CD4-positive, alpha-beta T cell treated with Interleukin-21 for 1 hour (primary cell): ENCODE measurements around the gene OMP.
"Not testable (repeated sequence)": the region's sequence is repeated elsewhere in the genome, so short reads cannot be mapped to it uniquely, and the experiment has no call there.

ENCODE experiments used
- DNase-seq: peaks from one replicate; pipeline ENCODE4 v3.0.0-alpha.2; 2020

Gene OMP

DNA sequence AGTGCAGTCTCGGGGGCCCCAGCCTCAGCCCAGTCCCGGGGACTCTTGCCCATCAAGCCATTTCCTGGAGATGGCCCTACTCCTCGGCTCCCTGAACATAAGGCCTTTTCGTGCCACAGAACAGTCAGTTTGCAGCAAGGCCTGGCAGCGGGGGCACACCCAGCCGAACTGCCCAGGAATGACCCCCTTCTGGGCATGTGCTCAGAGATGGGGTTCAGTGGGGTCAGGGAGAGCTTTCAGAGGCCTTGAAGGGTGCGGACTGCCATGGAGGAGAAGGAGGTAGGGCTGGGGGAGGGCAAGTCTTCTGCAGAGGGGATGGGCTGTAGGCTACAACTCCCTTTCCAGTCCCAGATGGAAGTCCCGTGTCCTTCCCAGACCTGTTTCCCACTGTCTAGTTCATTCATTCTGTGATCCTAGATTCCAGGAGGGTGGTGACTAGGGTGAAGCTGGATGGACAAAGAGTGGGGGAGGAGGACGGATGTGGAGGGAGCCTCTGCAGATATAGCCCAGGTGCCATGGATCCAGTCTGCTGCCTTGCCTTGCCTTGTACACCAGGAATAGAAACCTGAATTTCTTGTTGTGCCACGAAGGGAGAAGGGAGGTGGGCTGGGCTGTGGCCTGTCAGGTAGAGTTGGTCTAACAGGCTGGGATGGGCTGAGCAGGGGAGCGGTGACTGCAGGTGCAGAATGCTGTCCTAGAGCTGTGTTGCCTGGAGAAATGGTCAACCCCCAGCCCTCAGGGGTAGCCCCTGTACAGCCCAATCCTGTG, 14.2 kb upstream of the OMP start:
- no peak for DNase-seq

DNA sequence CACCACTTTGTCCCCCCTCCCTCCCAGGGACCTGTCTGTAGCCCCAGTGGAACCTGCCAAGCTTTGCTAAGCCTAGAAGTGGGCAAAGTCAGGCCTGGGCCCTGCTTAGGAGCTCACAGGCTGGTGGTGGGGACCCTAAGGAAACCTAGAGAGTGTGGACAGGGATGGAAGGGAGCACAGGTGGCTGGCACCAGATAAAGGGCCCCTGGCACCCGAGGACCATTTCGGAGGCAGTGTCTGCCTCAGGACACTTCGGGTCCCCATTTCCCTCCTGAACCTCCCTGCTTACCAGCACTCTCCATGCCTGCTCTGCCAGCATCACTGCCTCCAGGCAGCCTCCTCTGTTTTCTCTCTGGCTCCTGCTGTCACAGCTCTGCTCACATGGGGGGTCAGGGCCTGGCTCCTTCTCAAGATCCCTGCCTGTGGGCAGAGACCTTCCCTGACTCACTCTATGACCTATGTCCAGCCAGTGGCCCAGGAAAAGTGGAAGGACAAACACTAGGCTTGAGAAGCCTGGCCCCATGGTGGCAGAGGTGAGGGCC, 13.6 kb upstream of the OMP start:
- DNase-seq = no peak

DNA sequence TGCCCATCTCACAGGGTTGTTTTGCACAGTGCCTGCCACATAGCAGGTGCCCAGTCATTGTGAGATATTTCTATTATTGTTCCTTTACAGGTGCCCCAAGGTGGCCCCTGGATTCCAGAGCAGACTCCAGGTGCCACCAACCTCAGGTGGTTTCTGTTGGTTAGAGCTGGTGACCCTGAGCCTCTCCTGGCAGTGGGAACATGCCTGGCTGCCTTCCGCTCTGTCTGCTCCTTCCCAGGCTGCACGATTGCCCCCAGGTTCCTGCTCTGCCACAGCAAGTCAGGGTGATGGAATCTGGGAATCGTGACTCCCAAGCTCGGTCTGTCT, 12.6 kb upstream of the OMP start:
- no peak for DNase-seq

DNA sequence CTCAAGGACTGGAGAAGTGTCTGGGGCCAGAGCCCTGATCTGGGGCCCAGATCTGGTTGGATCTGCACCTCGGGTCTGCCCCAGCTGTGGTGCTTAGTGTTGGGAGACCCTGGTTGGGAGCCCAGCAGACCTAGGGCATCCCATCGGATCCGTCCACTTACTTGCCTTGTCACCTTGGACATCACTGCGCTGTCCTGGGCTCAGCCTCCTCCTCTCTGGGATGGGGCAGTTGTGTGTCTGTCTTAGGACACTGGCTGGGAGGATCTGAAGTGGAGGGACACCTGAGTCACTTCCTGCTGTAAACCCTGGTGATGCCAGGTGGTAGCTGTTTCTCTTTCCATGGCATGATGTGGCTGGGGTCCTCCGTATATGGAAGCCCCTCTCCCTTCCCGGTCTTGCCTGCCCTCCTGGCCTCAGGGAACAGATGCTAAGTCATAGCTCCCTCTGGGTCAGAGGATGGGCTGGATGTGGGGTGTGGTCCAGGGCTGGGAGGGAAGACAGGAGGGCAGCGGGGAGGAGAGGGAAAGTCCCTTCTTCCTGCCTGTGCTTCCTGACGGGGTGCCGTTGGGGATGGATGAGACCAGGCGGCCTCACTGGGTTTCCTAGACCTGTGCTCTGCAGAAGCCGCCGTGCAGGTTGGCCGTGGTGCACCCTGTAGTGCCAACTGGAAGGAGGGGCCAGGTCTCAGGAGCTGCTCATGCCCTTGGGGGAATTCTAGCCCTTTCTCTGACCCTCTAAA, 12.1 kb upstream of the OMP start:
- no peak for DNase-seq

DNA sequence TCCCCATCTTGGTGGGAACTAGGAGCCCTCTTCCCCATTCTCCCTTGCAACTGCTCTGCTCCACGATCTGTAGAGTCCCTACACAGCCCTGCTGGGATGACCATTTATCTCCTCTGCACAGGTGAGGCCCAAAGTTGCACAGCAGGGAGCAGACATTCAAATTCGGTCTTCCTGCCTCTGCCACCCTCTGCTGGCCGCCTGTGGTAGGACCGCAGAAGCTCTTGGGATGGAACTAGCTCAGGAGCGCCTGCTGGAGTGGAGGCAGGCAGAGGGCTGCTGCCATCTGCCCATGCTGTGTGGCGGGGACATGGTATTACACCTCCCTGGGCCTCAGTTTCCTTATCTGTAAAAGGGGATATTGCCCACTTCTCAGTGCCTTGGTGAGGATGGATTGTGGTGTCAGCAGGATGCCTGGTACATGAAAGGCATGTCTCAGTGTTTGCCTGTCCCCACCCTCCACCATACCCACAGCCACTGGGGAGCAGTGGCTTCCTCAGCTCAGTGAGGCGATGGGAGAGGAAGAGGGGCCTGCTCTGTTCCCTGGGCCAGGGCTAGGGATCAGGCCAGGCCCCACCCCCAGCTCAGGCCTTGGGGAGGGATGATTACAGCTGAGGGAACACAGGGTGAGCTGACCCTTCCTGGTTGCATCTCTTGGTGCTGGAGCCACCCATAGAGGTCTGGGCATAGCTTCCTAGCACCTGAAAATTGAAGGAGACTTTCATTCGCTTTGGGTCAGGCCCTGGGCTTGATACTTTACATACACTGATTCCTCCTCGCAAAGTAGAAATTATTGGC, 11.3 kb upstream of the OMP start:
- DNase-seq = peak; percentile 81

DNA sequence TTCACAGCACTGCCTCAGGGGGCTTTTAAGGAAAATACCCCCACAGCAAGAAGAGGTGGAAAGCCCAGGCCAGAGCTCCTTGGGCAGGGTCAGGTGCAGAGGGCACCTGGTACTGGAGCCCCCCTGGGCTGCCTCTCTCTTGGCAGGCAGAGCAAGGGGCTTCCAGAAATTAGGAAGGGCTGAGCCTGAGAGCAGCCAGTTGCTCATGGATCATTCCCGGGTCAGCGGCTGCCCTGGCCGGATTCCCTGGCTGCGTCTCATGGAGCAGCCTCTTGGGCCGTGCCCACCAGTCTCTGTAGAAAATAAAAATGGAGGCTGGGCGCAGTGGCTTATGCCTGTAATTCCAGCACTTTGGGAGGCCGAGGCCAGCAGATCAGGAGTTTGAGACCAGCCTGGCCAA, 10.3 kb upstream of the OMP start:
- DNase-seq = no peak

DNA sequence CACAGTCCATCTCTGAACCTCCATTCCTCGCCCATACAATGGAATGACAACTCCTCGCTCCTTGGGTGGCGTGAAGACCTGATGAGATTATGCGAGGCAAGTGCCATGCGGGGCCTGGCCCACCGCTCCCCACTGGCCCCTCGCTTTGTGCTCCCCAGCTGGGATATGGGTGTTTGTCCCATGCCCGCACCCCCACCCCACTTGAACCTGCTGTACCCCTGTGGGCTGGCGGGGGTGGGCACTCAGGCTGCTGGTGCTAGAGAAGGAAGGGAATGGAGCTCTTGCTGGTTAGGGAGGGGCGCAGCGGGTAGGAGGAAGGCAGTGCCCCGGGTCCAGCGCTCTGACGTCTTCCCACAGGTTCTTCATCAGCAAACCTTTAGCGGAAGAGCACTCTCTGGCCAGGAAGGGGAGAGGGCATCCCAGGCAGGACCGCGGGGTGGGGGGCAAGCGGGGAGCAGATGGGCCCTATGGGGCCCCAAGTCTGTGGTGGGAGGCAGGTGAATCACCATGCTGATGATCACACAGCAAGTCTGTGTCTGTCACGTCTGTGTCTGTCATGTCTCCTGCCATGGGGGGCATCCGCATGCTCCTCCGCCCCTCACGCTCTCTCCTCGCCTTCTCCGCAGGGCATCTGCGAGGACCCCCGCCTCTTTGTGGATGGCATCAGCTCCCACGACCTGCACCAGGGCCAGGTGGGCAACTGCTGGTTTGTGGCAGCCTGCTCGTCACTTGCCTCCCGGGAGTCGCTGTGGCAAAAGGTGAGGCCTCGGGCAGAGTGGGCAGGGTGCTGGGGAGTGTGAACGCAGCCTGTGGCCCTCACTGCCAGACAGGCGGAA, 9.4 kb upstream of the OMP start:
- no peak for DNase-seq

DNA sequence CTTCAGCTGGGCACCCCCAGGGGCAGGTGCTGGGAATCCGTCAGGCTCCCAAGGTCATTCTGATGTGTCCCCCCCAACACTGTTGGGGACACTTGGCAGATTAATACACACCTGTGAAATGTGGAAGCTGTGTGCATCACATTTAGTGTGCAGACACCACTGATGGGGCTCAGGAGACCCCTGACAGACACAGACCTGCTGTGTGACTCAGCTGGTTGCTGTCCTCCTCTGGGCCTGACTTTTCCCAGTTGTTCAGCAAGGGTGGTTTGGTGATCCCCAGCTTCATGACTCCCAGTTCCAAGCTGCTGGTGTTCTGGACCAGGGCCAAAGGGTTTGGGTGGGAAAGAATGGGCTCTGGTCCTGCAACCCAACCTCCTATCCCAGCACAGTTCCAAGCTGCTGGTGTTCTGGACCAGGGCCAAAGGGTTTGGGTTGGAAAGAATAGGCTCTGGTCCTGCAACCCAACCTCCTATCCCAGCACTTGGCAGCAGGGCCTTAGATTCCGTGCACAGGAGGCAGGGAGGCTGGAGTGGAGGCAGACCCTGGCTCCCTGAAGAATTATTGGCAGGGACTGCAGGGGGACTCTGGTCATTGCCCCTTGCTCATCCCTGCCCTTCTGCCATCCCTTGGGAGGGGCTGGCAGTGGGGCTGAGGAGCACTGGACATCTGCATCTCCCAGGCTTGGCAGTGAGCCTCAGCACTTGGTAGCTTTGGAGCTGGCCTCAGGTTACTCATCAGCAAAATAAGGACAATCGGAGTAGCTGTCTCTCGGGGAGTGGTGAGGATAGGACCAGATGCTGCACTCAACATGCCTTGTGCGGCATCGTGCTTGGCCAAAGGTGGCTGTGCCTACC, 8.4 kb upstream of the OMP start:
- DNase-seq = no peak

DNA sequence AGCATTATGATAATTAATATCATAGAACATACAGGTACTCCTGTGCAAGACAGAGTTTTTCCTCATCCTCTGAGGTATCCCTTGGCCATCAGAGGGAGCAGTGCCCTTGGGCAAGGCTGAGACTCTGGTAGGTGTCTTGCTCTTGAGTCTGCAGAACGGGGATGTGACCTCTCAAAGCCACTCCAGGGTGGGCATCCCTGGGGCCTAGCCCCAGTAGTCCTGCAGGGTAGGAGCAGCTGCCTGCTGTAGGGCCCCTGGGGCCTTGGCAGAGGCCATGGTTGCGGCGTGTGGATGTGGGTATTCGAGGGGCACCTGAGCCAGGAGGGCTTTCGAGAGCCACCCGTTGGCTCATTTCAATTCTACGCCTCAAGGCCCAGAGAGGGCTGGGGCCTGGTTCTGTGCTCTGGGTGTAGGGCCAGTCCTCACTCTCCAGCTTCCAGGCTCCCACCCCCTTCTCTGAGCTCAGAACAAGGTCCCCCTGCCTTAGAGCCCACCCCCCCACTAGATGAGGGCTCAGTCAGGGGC, 7.7 kb upstream of the OMP start:
- no peak for DNase-seq

DNA sequence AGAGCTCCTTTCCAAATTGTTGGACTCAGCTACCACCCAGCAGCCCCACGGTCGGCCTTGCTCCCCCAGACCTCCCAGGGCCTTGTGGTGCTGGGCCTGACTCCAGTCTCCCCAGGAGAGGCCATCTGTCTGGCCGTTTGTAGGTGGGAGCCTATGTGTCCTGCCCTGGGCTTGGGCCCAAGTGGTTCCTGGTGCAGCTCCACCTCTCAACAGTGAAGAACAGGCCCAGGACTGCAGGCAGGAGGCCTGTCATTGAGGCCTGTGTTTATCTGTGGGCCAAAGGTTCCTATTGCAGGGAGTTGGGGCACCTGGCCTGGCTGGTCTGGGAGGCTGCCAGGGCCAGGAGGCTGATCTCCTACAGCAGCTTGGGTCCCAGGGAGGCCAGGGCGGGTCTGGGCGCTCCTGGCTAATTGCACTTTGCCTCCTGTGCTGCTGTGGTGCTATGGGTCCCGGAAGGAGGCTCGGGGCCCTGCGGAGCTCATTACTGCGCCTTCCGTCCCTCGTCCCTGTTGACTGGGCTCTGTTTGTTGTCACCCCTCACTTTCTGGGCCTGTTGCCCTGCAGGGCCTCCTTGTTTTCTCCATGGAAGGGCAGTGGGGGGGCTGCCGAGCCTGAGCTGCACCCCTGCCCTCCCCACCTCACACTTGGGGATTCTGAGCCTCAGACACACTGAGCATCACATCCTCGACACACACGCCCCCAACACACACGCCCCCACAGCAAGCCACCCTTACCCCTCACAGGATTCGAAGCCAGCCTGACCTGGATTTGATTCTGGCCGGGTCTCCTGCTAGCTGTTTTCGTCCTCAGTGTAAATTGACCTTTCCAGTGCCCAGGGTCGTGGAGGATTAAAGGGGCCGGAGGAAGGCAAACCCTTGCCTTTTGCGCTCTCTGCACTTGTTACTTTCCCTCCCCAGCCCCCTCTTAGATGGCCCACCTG, 6.8 kb upstream of the OMP start:
- DNase-seq = no peak

DNA sequence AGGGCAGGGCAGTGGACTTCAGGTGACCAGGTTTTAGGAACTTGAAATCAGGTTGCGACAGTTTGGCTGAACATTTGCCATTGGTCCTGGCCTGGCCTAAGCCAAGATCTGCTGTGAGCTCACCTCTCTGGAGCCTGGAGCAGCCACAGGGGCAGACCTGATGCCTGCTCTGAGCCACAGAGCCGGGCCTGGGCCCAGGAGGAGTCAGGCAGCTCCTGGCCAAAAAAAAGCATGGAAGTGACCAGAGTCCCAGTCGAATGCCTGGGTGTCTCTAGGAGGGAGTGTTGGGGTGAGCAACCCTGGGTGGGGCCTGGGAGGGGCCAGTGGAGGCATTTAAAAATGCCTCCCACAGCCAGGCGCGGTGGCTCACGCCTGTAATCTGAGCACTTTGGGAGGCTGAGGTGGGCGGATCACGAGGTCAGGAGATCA, 6.0 kb upstream of the OMP start:
- no peak for DNase-seq

DNA sequence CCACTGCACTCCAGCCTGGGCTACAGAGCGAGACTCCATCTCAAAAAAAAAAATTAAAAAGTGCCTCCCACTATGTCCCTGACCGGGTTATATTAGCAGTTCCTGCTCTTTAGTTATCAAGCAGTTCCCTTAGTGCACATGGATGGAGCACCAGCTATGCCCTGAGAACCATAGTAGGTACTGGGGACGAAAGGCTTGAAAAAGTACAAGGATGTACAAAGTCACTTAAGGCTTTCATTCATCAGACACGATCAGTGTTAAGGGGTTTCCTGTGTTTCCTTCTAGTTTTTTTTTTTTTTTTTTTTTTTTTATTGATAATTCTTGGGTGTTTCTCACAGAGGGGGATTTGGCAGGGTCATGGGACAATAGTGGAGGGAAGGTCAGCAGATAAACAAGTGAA, 5.5 kb upstream of the OMP start:
- not testable (repeated sequence) for DNase-seq

DNA sequence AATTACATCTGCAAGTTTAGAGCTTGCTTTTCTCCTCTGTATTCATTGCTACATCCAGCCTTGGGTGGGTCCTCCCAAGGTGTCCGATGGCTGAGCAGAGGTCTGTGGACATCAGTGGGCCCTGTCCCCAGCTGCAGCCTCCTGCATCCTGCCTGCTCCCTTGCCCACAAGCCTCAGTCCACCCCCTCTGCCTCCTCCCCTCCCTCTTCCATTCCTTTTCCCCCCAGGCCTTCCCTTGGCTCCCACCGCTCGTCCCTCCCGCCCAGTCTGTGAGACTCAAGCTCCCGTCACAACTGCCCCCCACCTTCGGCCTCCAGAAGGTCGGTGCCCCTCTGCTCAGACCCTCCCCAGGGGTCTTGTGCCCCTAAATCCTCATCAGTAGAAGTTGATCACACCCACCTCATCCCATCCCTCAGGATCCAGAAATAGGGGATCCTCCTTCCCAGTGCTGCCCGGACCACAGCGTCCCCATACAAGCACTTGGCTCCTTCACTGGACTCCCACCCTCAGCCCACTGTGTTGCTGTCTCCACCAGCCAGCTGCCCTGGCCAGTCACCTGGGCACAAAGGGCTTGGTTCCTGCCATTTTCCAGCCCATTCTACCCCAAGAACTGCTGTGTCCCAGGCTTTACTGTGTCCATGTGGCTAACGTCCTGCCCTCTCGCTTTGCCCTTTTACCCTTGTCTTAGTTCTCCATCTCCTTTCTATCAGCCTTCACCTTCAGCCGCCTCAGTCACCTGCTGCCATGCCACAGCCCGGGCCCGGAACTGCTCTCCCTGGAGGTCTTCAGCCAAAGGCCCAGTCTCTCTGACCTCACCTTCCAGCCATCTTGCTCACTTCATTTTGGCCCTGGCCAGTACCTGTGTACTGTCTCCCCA, 2.2 kb upstream of the OMP start:
- DNase-seq = no peak

DNA sequence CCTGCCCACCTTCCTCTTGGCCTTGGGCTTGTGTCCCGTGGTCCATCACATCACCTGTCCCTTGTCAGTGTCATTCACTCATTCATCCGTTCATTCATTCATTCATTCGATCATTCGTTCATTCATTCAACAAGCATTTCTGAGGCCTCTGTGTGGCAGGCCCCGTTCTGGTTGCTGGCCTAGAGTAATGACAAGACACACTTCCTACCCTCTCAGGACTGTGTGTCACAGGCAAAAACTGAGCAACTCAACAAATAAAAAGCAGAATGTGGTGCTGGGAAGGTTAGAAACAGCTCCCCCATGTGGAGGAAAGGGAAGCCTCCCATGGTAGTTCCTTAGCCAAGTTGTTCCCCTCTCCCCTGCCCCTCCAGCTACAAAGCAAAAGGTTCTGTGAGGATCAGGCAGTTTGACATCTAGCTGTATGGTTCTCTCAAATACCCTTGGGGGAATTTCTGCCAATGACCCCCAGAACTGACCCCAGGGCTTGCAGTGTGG, 1.6 kb upstream of the OMP start:
- peak; percentile 8 for DNase-seq

DNA sequence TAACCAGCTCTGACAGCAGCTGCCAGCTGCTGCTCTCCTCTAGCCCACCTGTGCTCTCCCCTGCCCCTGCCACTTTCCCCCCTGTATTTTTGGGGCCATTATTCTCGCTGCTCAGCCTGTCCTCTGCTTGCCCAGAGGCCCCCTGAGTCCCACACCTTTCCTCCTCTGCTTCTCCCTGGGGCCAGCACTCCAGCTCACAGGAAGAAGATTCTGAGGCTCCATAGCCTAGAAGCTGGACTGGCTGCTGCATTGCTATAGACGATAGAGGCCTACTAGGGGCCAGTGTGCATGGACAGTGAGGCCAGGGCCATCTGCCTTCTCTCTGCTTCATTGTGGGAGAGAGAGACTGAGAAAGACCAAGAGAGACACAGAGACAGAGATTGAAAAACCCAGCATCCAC, 679 bp downstream of the OMP start:
- no peak for DNase-seq

DNA sequence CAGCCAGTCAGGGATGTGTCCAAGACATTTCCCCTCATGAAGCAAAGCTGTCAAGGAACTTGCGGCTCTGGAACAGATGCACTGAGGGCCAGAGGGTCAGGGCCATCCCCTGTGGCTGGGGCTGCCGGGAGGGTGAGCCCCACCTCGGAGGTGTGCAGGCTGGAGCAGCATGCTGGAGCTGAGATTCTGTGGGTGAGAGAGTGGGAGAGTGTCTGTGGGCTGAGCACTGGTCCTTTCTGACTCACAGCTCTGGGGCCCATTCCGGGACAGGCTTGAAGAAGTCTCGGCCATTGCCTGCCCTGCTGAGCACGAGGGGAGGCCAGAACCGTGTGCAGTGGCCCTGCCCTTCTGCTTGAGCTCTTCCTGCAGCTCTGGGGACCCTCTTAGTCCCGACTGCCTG, 2.1 kb downstream of the OMP start:
- no peak for DNase-seq

DNA sequence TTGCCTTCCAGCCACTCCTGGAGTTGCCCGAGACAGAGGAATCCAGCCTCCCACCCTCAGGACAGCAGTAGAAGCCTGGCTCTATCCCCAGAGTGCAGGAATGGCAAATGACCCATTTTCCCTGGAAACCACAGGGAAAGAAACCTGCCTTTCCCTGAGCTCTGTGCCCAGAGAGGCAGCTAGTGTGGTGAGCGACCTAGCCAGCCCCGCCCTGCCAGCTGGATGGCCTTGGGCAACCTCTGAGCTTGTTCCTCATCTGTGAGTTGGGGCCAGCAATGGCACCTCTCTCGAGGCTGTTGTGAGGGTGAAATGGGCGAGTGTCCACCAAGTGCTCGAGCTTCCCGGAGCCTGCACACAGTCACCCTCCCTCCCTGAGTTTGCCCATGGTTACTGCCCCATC, 3.7 kb downstream of the OMP start:
- DNase-seq = no peak

DNA sequence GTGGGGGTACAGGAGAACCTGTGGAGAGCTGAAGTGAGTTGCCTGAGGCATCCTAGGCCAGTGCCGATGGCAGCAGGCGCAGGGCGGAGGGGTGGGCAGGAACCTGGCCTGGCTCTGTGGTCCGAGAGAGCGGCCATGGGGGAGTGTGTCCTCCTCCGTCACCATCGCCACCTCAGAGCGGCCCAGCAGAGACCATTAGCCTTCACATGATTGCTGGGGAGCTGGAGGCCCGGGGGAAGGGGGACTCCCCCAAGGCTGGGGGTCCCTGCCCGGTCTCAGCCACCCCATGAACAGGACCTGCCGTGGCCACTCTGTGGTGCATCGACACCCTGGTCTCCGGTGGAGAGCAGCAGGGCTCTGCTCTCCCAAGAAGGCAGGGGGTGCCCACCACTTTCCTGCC, 4.1 kb downstream of the OMP start:
- no peak for DNase-seq

DNA sequence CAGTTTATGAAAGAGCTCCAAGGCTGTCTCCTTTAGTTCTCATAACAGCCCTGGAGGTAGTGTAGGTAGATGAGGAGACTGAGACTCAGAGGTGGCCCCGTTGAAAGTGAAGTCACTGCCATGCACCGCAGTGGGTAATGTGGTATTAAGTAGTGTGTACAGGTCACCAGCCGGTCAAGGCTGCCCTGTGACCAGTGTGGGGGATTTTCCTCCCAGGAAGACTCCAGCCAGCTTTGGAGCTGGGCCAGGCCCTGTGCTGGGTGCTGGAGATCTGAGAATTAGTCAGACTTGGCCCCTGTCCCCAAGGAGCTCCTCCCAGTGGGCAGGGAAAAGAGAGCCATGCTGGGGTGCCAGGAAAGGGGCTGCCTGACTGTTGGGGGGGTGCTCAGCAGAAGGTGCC, 5.3 kb downstream of the OMP start:
- no peak for DNase-seq
